Sigmoid colon (tissue), 7 donors: ENCODE measurements around the gene GDNF. TPM values are rescaled to one million over a fixed set of nuclear protein-coding genes. Genes with fewer than 3 reads are reported as not detected.

Source experiments
- DNase-seq: peaks from one replicate; pipeline ENCODE4 v3.0.0-alpha.2; 2019
- H3K27ac ChIP-seq, 4 donors: fragments of 200-600 bp; sonication (generic); one replicate each; pipeline ENCODE4 v1.5.1; 2016 to 2019; ENCODE audit warnings: mild to moderate bottlenecking in 1 of 4
- H3K27me3 ChIP-seq, 3 donors: fragments of 200-600 bp; sonication (generic); one replicate each; pipeline ENCODE4 v1.5.1; 2019; ENCODE audit warnings: mild to moderate bottlenecking in 1 of 3
- H3K36me3 ChIP-seq, 4 donors: fragments of 200-600 bp; sonication (generic); one replicate each; pipeline ENCODE4 v1.5.1; 2016 to 2019
- H3K4me1 ChIP-seq, 4 donors: fragments of 200-600 bp; sonication (generic); one replicate each; pipeline ENCODE4 v1.5.1; 2017 to 2019
- H3K4me3 ChIP-seq, 4 donors: fragments of 200-600 bp; sonication (generic); one replicate each; pipeline ENCODE4 v1.5.1; 2017 to 2019; ENCODE audit warnings: mild to moderate bottlenecking in 2 of 4, moderate library complexity in 1 of 4
- H3K9me3 ChIP-seq, 4 donors: fragments of 200-600 bp in 3 of 4; sonication (generic) in 3 of 4; one replicate each; pipeline versions ENCODE4 v1.5.1 to v1.6.1; 2013 to 2019
- EP300 ChIP-seq, 4 donors: sonication (generic); formaldehyde crosslinking; IDR thresholded peaks; one replicate each; pipeline ENCODE4 v1.6.1; 2017; ENCODE audit warnings: antibody characterized with exemption in 4 of 4
- POLR2A ChIP-seq, 2 donors: fragments of 450-650 bp; IDR thresholded peaks; one replicate each; pipeline ENCODE4 v1.6.1; 2016; ENCODE audit warnings: antibody characterized with exemption in 2 of 2, mild to moderate bottlenecking in 2 of 2, moderate library complexity in 2 of 2
- POLR2AphosphoS5 ChIP-seq, 4 donors: sonication (generic); formaldehyde crosslinking; IDR thresholded peaks; one replicate each; pipeline ENCODE4 v1.6.1; 2017; ENCODE audit warnings: antibody characterized with exemption in 4 of 4
- WGBS, 2 donors: extraction: QIAGEN DNeasy Blood & Tissue Kit; methylation state at CpG; one replicate each; pipeline ENCODE4 v1.1.7; 2013; 5-methylcytosine and 5-hydroxymethylcytosine counted together
- intact Hi-C: fragments of 100-400 bp; cut with DNase I; formaldehyde crosslinking; loops from one replicate; pipeline ENCODE4 v1.15.1; 2023
- polyA plus RNA-seq, 3 donors: library from polyadenylated mRNA; stranded (reverse); fragments of 200-250 nt; gene quantifications; one replicate each; pipeline ENCODE4 v1.2.3, GENCODE V29; 2013
- total RNA-seq, 4 donors: library from RNA; depleted of rRNA; stranded (reverse); fragments of >200 nt; gene quantifications; one replicate each; pipeline ENCODE4 v1.1.0, GENCODE V29; 2016
- TF ChIP-seq, protein P1 (sequence below), 4 experiments: fragments of 450-650 bp in 3 of 4; fragments of 200-600 bp in 1 of 4; IDR thresholded peaks; one replicate each; pipeline ENCODE4 v1.5.1; 2016 to 2019; ENCODE audit warnings: antibody characterized with exemption in 4 of 4, mild to moderate bottlenecking in 3 of 4, moderate library complexity in 2 of 4
- donor health status: healthy with polysubstance abuse.
- donor health status: Bipolar disorder and iron deficiency.
- donor health status: healthy.

The GDNF gene
- total and polyA plus RNA-seq, 7 donors: under 0.01 to 16.3 (median 4.2) TPM

DNA sequence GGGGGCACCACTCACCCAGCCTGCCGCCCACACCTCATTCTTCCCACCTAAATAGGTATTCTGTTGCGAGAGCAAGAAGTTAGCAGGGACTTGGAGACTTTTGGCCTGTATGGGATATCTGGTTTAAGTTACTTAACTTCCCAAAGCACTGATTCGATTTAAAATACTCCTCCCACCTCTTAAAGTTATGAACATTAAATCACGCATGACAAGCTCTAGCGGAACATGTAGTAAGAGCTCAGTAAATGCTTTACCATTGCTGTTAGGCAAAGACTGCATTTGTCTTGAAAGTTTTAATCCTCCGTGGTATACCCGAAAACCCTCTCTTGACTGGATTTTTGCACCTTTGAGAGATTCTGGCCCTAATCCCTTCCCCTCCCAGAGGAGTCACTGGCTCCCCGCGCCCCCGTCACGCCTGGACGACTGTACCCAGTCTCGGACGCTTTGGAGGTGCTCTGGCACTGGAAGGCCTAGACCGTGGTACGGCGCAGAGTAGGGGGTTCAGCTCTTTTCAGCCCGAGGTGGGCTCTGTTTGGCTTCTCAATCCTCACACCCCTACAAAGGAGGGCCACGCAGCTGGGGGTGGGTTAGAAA is 4.4 kb downstream of the GDNF start:
- TF ChIP-seq POLR2A (IDR thresholded peaks at IDR 0.05) (peak in 1 of 2 donors; percentile 55), POLR2AphosphoS5 (IDR thresholded peaks at IDR 0.05) (peak; percentile 74 to 88 (median 85)), EP300 (IDR thresholded peaks at IDR 0.05) (peak in 2 of 4 donors; percentile 37 to 45)
- TF ChIP-seq, protein P1, sequence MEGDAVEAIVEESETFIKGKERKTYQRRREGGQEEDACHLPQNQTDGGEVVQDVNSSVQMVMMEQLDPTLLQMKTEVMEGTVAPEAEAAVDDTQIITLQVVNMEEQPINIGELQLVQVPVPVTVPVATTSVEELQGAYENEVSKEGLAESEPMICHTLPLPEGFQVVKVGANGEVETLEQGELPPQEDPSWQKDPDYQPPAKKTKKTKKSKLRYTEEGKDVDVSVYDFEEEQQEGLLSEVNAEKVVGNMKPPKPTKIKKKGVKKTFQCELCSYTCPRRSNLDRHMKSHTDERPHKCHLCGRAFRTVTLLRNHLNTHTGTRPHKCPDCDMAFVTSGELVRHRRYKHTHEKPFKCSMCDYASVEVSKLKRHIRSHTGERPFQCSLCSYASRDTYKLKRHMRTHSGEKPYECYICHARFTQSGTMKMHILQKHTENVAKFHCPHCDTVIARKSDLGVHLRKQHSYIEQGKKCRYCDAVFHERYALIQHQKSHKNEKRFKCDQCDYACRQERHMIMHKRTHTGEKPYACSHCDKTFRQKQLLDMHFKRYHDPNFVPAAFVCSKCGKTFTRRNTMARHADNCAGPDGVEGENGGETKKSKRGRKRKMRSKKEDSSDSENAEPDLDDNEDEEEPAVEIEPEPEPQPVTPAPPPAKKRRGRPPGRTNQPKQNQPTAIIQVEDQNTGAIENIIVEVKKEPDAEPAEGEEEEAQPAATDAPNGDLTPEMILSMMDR (IDR thresholded peaks at IDR 0.05): no peak
- H3K4me3 ChIP-seq: peak overlapping the region; percentile 66 to 86 (median 73)

DNA sequence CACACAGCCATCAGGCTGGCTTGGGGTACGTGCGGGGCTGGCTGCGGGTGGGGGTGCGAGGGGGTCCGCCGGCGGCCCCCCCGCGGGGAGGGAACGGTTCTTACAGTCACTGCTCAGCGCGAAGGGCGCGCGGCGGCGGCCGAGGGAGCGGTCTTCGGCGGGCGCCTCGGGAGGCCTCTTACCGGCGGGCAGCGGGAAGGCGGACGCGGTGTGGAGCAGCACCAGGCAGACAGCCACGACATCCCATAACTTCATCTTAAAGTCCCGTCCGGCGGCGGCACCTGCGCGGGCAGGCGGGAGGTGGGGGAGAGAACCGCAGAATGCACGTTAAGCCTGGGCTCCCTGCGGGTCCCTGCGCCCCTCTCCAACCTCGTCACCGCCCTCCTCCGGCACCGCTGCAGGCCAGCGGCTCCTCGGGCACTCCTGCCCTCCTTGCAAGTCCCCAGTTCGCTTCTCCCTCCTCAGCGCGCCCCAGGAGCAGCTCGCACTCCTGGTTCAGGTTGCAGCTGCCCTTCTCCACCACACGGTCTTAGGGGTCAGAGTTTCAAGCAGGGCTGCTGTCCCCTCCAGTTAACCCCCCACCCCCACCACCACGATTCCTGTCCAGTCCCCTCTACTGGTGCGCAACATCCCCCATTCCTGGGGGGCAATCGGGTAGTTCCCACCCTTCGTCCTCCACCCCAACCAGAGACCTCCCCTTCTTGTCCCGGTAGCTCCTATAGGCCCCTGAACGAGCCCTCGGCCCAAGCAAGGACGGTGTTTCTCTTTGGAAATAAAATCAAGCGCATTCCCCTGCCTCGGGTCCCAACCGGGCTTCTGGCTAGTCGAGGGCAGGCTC is 5.1 kb downstream of the GDNF start:
- peak; percentile 74 for DNase-seq
- intact Hi-C loops: loop anchor here (1.0 to 5.0 kb wide), 6 partner anchors 57 to 957 kb away; partner anchors contain the start of gene NIPBL
- WGBS, 2 donors: 14 to 27% methylated on average over 64 of the region's 64 CpGs
- TF ChIP-seq, protein P1 (IDR thresholded peaks at IDR 0.05): no peak
- no peak for TF ChIP-seq EP300 (IDR thresholded peaks at IDR 0.05)
- TF ChIP-seq POLR2A (IDR thresholded peaks at IDR 0.05): no peak
- peak in 2 of 4 donors; percentile 10 to 30 for TF ChIP-seq POLR2AphosphoS5 (IDR thresholded peaks at IDR 0.05)
- Histone ChIP-seq H3K27ac (peak overlapping the region; percentile 85 to 97 (median 95)), H3K4me1 (peaks cover 0 to 78% (median 60%) of the 10 kb centered on the region in 4 donors), H3K9me3 (no peaks in the 10 kb centered on the region), H3K4me3 (peak overlapping the region; percentile 66 to 86 (median 73)), H3K27me3 (peaks cover 0 to 6% (median 3%) of the 10 kb centered on the region in 3 donors), H3K36me3 (no peaks in the 10 kb centered on the region)

More for the DNA sequence above, 4.4 kb downstream of the GDNF start:
- intact Hi-C loops: loop anchor here (1.0 to 5.0 kb wide), 6 partner anchors 58 to 958 kb away; partner anchors contain the start of gene NIPBL
- Histone ChIP-seq H3K27me3 (peaks cover 0 to 6% (median 3%) of the 10 kb centered on the region in 3 donors), H3K4me1 (peaks cover 0 to 71% (median 54%) of the 10 kb centered on the region in 4 donors), H3K9me3 (no peaks in the 10 kb centered on the region), H3K36me3 (no peaks in the 10 kb centered on the region), H3K27ac (peak overlapping the region; percentile 85 to 97 (median 95))
- 48 to 79% methylated on average over 19 of the region's 19 CpGs for WGBS, 2 donors
- no peak for DNase-seq

DNA sequence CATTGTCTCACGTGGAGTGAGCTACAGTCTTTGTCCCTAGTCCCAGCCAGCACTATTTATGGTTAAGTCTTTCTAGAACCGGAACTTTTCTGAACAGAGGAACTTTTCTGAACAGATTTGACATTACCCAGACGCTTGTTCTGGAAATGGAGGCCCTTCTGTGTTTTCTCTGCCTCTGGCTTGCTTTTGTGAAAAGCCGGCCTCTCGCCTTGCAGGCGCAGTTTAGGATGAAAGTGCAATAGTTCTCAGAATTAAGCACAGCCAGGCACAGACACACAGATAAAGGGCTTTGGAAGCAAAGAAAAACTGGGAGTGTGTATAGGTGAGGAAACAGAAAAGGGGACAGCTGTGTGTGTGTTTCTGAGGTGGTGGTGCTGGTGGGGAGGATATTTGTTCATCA is 5.9 kb downstream of the GDNF start:
- TF ChIP-seq, protein P1 (IDR thresholded peaks at IDR 0.05): no peak
- TF ChIP-seq EP300 (IDR thresholded peaks at IDR 0.05) (peak in 2 of 4 donors; percentile 52 to 56), POLR2A (IDR thresholded peaks at IDR 0.05) (no peak), POLR2AphosphoS5 (IDR thresholded peaks at IDR 0.05) (peak; percentile 74 to 92 (median 87))
- Histone ChIP-seq H3K9me3 (no peaks in the 10 kb centered on the region), H3K27ac (peak overlapping the region; percentile 85 to 97 (median 95)), H3K4me3 (peak overlapping the region; percentile 66 to 86 (median 73)), H3K36me3 (no peaks in the 10 kb centered on the region), H3K4me1 (peaks cover 0 to 80% (median 60%) of the 10 kb centered on the region in 4 donors), H3K27me3 (peaks cover 0 to 6% (median 3%) of the 10 kb centered on the region in 3 donors)
- intact Hi-C loops: loop anchor here (2.0 kb wide), 2 partner anchors 165 to 421 kb away; no protein-coding TSS in a partner anchor
- WGBS, 2 donors: 51 to 74% methylated on average over 6 of the region's 6 CpGs
- DNase-seq: no peak

DNA sequence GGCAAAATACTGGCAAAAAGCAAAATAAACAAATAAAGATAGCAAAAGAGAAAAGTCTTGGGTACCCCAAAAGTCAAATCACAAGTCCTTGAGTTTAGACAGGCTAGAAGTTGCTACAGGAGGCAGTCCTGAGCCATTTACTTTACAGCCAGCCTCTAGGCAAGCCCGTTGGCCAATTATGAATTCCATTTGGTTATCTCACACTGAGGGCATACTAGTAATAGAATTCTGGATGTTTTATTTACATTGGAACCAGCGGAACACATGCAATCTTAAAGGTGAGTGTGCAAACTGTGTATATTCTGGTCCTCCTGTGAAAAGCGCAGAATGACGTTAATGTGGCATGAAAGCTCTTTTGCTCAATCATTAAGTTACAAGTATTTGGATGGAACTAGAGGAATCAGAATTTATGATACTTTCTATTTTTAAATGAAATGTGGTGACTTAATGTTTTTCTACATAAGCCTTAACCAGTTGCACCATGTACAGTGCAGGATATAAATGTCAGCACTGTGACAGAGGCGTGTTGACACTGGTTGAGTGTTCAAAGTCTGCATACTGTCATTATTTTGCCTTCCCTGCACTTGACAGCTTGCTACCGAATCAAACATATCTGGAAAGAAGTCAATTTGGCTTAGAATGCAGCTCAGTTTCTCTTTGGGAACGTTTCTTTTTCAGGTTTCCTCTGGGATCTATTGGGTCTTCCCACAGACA is 7.9 kb downstream of the GDNF start:
- intact Hi-C loops: no loop called here

More for the DNA sequence above, 7.9 kb downstream of the GDNF start:
- Histone ChIP-seq H3K36me3 (no peaks in the 10 kb centered on the region), H3K27ac (peak overlapping the region in 3 of 4 donors; percentile 85 to 97 (median 96)), H3K4me1 (peaks cover 0 to 80% (median 64%) of the 10 kb centered on the region in 4 donors), H3K9me3 (no peaks in the 10 kb centered on the region), H3K27me3 (no peaks in the 10 kb centered on the region), H3K4me3 (no peak overlapping the region)
- DNase-seq: no peak
- WGBS, 2 donors: 40 to 66% methylated on average over 7 of the region's 7 CpGs
- peak in 3 of 4 donors; percentile 13 to 53 (median 51) for TF ChIP-seq POLR2AphosphoS5 (IDR thresholded peaks at IDR 0.05)
- TF ChIP-seq, protein P1 (IDR thresholded peaks at IDR 0.05): no peak
